Measurements from ENCODE around the gene CAND1. TPM values are rescaled to one million over a fixed set of nuclear protein-coding genes. Genes with fewer than 3 reads are reported as not detected.

CAND1 gene
- total RNA-seq (2021; ENCODE audit: unreplicated experiment) = 190 TPM
- polyA plus RNA-seq (2012; ENCODE audit: insufficient read length) = 85.1 TPM
- percentile 94 among the genes with signal in this experiment for Bru-seq, nascent RNA
- percentile 94 among the genes with signal in this experiment for BruChase-seq, experiment 1, labeled RNA remaining after a 2-hour chase
- percentile 97 among the genes with signal in this experiment for BruChase-seq, experiment 2, labeled RNA remaining after a 6-hour chase
- long read RNA-seq, full-length matches to known transcripts = 216 of 270 reads
- long read RNA-seq, partial matches to known transcripts = 34 of 270 reads
- long read RNA-seq, other reads (novel, unspliced or antisense) = 20 of 270 reads

- BruUV-seq (replicated peaks) = no TSS peak
- TF ChIP-seq, protein P1, sequence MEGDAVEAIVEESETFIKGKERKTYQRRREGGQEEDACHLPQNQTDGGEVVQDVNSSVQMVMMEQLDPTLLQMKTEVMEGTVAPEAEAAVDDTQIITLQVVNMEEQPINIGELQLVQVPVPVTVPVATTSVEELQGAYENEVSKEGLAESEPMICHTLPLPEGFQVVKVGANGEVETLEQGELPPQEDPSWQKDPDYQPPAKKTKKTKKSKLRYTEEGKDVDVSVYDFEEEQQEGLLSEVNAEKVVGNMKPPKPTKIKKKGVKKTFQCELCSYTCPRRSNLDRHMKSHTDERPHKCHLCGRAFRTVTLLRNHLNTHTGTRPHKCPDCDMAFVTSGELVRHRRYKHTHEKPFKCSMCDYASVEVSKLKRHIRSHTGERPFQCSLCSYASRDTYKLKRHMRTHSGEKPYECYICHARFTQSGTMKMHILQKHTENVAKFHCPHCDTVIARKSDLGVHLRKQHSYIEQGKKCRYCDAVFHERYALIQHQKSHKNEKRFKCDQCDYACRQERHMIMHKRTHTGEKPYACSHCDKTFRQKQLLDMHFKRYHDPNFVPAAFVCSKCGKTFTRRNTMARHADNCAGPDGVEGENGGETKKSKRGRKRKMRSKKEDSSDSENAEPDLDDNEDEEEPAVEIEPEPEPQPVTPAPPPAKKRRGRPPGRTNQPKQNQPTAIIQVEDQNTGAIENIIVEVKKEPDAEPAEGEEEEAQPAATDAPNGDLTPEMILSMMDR (IDR thresholded peaks at IDR 0.05) = no peak
- TF ChIP-seq TCF7L2 (IDR thresholded peaks at IDR 0.05; ENCODE audit: low read depth, low read length) (peak; percentile 50; the same call in 1 of the 2 replicates), SIN3A (IDR thresholded peaks at IDR 0.05; ENCODE audit: borderline replicate concordance, insufficient read depth, low read depth, low read length) (no peak), POLR2AphosphoS5 (IDR thresholded peaks at IDR 0.05; ENCODE audit: low read depth, low read length) (peak; percentile 84)
- TF ChIP-seq, protein P2, sequence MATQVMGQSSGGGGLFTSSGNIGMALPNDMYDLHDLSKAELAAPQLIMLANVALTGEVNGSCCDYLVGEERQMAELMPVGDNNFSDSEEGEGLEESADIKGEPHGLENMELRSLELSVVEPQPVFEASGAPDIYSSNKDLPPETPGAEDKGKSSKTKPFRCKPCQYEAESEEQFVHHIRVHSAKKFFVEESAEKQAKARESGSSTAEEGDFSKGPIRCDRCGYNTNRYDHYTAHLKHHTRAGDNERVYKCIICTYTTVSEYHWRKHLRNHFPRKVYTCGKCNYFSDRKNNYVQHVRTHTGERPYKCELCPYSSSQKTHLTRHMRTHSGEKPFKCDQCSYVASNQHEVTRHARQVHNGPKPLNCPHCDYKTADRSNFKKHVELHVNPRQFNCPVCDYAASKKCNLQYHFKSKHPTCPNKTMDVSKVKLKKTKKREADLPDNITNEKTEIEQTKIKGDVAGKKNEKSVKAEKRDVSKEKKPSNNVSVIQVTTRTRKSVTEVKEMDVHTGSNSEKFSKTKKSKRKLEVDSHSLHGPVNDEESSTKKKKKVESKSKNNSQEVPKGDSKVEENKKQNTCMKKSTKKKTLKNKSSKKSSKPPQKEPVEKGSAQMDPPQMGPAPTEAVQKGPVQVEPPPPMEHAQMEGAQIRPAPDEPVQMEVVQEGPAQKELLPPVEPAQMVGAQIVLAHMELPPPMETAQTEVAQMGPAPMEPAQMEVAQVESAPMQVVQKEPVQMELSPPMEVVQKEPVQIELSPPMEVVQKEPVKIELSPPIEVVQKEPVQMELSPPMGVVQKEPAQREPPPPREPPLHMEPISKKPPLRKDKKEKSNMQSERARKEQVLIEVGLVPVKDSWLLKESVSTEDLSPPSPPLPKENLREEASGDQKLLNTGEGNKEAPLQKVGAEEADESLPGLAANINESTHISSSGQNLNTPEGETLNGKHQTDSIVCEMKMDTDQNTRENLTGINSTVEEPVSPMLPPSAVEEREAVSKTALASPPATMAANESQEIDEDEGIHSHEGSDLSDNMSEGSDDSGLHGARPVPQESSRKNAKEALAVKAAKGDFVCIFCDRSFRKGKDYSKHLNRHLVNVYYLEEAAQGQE (IDR thresholded peaks at IDR 0.05; ENCODE audit: insufficient read depth in 1 of 2, low read depth in 2 of 2, low read length in 1 of 2) = no peak
- in situ Hi-C loops (cut with HindIII; ENCODE audit: low pct_unique_long_range_greater_than_20kb, low sequenced_read_pairs) = no loop called here
These were observed at the start of gene CAND1 for GRCh38 chr12:67268896-67269632. Gene CAND1 (plus strand): TSS chr12:67269358. CDS start chr12:67269718, 360 bp downstream.

DNA sequence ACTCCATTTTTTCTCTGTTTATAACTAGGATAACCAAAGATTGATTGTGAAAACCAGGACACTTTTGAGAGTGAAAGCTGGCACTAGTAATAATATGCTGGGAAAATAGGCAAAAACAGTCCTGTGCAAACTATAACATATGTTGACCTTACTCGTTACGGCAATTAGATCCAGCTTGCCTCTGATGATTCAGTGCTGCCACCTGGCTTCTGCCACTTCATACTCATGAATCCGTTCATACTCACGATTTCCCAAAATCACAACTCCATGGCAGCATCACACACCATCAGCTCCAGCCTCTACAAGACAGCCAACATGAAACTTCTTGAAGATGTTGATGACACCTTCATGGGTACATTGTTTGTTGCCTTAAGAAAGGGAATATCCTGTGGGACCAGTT is 49.1 kb upstream of the CAND1 start:
- BruUV-seq (replicated peaks) = no TSS peak
- intact Hi-C loops (cut with micrococcal nuclease; ENCODE audit: unreplicated experiment) = loop anchor here (5.0 kb wide), 1 partner anchor 193 kb away; no protein-coding TSS in a partner anchor
- in situ Hi-C loops (cut with HindIII; ENCODE audit: low pct_unique_long_range_greater_than_20kb, low sequenced_read_pairs) = no loop called here

More at GRCh38 chr12:67268896-67269632, at the start of gene CAND1:
- Histone ChIP-seq H3K4me3 (ENCODE audit: low read depth in 2 of 2, low read length in 2 of 2) (peak within 1 kb of the TSS; percentile 92 to 95), H3K27me3 (ENCODE audit: control insufficient read depth, insufficient read depth, low read length) (no peaks in the 10 kb centered on the region), H3K4me1 (ENCODE audit: control insufficient read depth, insufficient read depth, low read length) (peaks cover 18% of the 10 kb centered on the region; the same call in 1 of the 2 replicates), H3K36me3 (ENCODE audit: control insufficient read depth, insufficient read depth, low read length) (peaks cover 6% of the 10 kb centered on the region; the same call in 1 of the 2 replicates), H3K27ac (ENCODE audit: low read length) (peak within 1 kb of the TSS; percentile 98), H3K9me3 (ENCODE audit: control insufficient read depth, insufficient read depth, low read depth, low read length) (no peaks in the 10 kb centered on the region)
- ChIA-PET POLR2A (interaction anchor here (0.5 to 1.2 kb wide), 7 partner anchors 25 to 1507 kb away, joined by 3 to 8 read pairs (median 3); no protein-coding TSS in a partner anchor), CTCF (interaction anchor here (0.6 to 0.7 kb wide), 3 partner anchors 34 to 207 kb away, joined by 3 read pairs; no protein-coding TSS in a partner anchor)
- DNase-seq (ENCODE audit: low read depth, low spot score) (peak; percentile 96), ATAC-seq (peak; percentile 91)
- intact Hi-C loops (cut with micrococcal nuclease; ENCODE audit: unreplicated experiment) = no loop called here

More for the DNA sequence above, 49.1 kb upstream of the CAND1 start:
- no peak overlapping the region for H3K4me3 ChIP-seq (ENCODE audit: low read depth in 2 of 2, low read length in 2 of 2)
- TF ChIP-seq, protein P2 (IDR thresholded peaks at IDR 0.05; ENCODE audit: insufficient read depth in 1 of 2, low read depth in 2 of 2, low read length in 1 of 2) = no peak
- TF ChIP-seq, protein P1 (IDR thresholded peaks at IDR 0.05) = peak; percentile 65
- ChIA-PET CTCF (no interaction called here), POLR2A (no interaction called here)
- H3K27me3 ChIP-seq (ENCODE audit: control insufficient read depth, insufficient read depth, low read length) = peaks cover 19% of the 10 kb centered on the region
- no peak overlapping the region for H3K27ac ChIP-seq (ENCODE audit: low read length)
- no peaks in the 10 kb centered on the region for H3K36me3 ChIP-seq (ENCODE audit: control insufficient read depth, insufficient read depth, low read length)
- ATAC-seq (no peak; the same call in 1 of the 2 replicates), DNase-seq (ENCODE audit: low read depth, low spot score) (no peak)
- H3K9me3 ChIP-seq (ENCODE audit: control insufficient read depth, insufficient read depth, low read depth, low read length) = no peaks in the 10 kb centered on the region
- no peaks in the 10 kb centered on the region for H3K4me1 ChIP-seq (ENCODE audit: control insufficient read depth, insufficient read depth, low read length)
